Tibial nerve (tissue), 4 donors: Measurements from ENCODE around the gene EXD3.

ENCODE experiments used
- EP300 ChIP-seq, 2 donors: sonication (generic); formaldehyde crosslinking; IDR thresholded peaks; one replicate each; pipeline ENCODE4 v1.6.1; 2017; ENCODE audit warnings: antibody characterized with exemption in 2 of 2, mild to moderate bottlenecking in 1 of 2
- POLR2A ChIP-seq, 2 donors: fragments of 450-650 bp; IDR thresholded peaks; one replicate each; pipeline ENCODE4 v1.6.1; 2017; ENCODE audit warnings: antibody characterized with exemption in 2 of 2, mild to moderate bottlenecking in 2 of 2, moderate library complexity in 2 of 2
- TF ChIP-seq, protein P1 (sequence below), 5 experiments: fragments of 200-600 bp in 3 of 5; fragments of 450-650 bp in 2 of 5; sonication (generic) in 3 of 5; IDR thresholded peaks; one replicate each; pipeline ENCODE4 v1.5.1; 2016 to 2019; ENCODE audit warnings: antibody characterized with exemption in 5 of 5, mild to moderate bottlenecking in 3 of 5, moderate library complexity in 2 of 5

- TF ChIP-seq, protein P1, sequence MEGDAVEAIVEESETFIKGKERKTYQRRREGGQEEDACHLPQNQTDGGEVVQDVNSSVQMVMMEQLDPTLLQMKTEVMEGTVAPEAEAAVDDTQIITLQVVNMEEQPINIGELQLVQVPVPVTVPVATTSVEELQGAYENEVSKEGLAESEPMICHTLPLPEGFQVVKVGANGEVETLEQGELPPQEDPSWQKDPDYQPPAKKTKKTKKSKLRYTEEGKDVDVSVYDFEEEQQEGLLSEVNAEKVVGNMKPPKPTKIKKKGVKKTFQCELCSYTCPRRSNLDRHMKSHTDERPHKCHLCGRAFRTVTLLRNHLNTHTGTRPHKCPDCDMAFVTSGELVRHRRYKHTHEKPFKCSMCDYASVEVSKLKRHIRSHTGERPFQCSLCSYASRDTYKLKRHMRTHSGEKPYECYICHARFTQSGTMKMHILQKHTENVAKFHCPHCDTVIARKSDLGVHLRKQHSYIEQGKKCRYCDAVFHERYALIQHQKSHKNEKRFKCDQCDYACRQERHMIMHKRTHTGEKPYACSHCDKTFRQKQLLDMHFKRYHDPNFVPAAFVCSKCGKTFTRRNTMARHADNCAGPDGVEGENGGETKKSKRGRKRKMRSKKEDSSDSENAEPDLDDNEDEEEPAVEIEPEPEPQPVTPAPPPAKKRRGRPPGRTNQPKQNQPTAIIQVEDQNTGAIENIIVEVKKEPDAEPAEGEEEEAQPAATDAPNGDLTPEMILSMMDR (IDR thresholded peaks at IDR 0.05) = no peak
- TF ChIP-seq EP300 (IDR thresholded peaks at IDR 0.05) = no peak
- TF ChIP-seq POLR2A (IDR thresholded peaks at IDR 0.05) = no peak
Observed at GRCh38 chr9:137405677-137406081, 17.3 kb downstream of the EXD3 start.
